Prostate gland (tissue), 2 donors: ENCODE measurements around the gene PRKG1. TPM values are rescaled to one million over a fixed set of nuclear protein-coding genes. Genes with fewer than 3 reads are reported as not detected.

Experiments
- DNase-seq: peaks from one replicate; pipeline ENCODE4 v3.0.0-alpha.2; 2019; ENCODE audit warnings: low spot score
- H3K27ac ChIP-seq, 2 donors: fragments of 200-600 bp; sonication (generic); 2 replicates each; pipeline ENCODE4 v1.5.1; 2017 to 2019
- H3K27me3 ChIP-seq: fragments of 200-600 bp; sonication (generic); replicated peaks from 2 replicates; pipeline ENCODE4 v1.5.1; 2019; ENCODE audit not compliant: insufficient read depth
- H3K36me3 ChIP-seq, 2 donors: fragments of 200-600 bp; sonication (generic); 1 replicate in 1 of 2; 2 replicates in 1 of 2; pipeline versions ENCODE4 v1.5.1 to v1.8.1; 2017 to 2019
- H3K4me1 ChIP-seq: fragments of 200-600 bp; sonication (generic); replicated peaks from 2 replicates; pipeline ENCODE4 v1.5.1; 2019
- H3K4me3 ChIP-seq, 2 donors: fragments of 200-600 bp; sonication (generic); 2 replicates each; pipeline ENCODE4 v1.5.1; 2017 to 2019
- H3K9me3 ChIP-seq: fragments of 200-600 bp; sonication (generic); 2 replicates; pipeline ENCODE4 v1.5.1; 2017
- CTCF ChIP-seq, 4 experiments: fragments of 200-600 bp in 2 of 4; fragments of 450-650 bp in 2 of 4; sonication (generic) in 2 of 4; IDR thresholded peaks; 1 replicate in 3 of 4; 2 replicates in 1 of 4; pipeline ENCODE4 v1.5.1; 2016 to 2019; ENCODE audit warnings: antibody characterized with exemption in 4 of 4, mild to moderate bottlenecking in 2 of 4, moderate library complexity in 2 of 4
- POLR2A ChIP-seq: fragments of 450-650 bp; IDR thresholded peaks from one replicate; pipeline ENCODE4 v1.6.1; 2016; ENCODE audit warnings: antibody characterized with exemption, mild to moderate bottlenecking
- POLR2AphosphoS5 ChIP-seq: sonication (generic); formaldehyde crosslinking; IDR thresholded peaks from one replicate; pipeline ENCODE4 v1.6.1; 2017; ENCODE audit warnings: antibody characterized with exemption
- WGBS: methylation state at CpG from one replicate; pipeline ENCODE4 v1.1.5; 2018; 5-methylcytosine and 5-hydroxymethylcytosine counted together
- intact Hi-C: fragments of 100-400 bp; cut with DNase I; formaldehyde crosslinking; loops from one replicate; pipeline ENCODE4 v1.14.2; 2022
- total RNA-seq, 2 donors: library from RNA; depleted of rRNA; stranded (reverse); fragments of >200 nt; gene quantifications; one replicate each; pipeline ENCODE4 v1.1.0, GENCODE V29; 2016

PRKG1 gene
- total RNA-seq, 2 donors from 2014 or later = 2.7 to 9.0 TPM

GRCh38 chr10:51651063-51651462, 576.8 kb downstream of the PRKG1 start:
- DNase-seq = no peak
- no peaks in the 10 kb centered on the region for H3K9me3 ChIP-seq
- no peak overlapping the region for H3K27ac ChIP-seq
- 86% methylated on average over 1 of the region's 1 CpG for WGBS
- no peaks in the 10 kb centered on the region for H3K4me1 ChIP-seq
- TF ChIP-seq CTCF (IDR thresholded peaks at IDR 0.05) (no peak), POLR2AphosphoS5 (no peak)
- no peaks in the 10 kb centered on the region for H3K27me3 ChIP-seq
- intact Hi-C loops = no loop called here
- H3K36me3 ChIP-seq = no peaks in the 10 kb centered on the region
- H3K4me3 ChIP-seq = no peak overlapping the region

- Histone ChIP-seq H3K36me3 (no peaks in the 10 kb centered on the region), H3K4me3 (no peak overlapping the region), H3K27me3 (no peaks in the 10 kb centered on the region), H3K4me1 (no peaks in the 10 kb centered on the region), H3K27ac (no peak overlapping the region), H3K9me3 (no peaks in the 10 kb centered on the region)
- no peak for TF ChIP-seq POLR2A
- TF ChIP-seq POLR2AphosphoS5 = no peak
- no peak for TF ChIP-seq CTCF (IDR thresholded peaks at IDR 0.05)
- intact Hi-C loops = no loop called here
- DNase-seq = no peak
Observed at GRCh38 chr10:51653025-51653424, 578.7 kb downstream of the PRKG1 start.

- TF ChIP-seq CTCF (IDR thresholded peaks at IDR 0.05) = no peak
- no peak for DNase-seq
- intact Hi-C loops = no loop called here
- Histone ChIP-seq H3K4me1 (no peaks in the 10 kb centered on the region), H3K36me3 (no peaks in the 10 kb centered on the region), H3K4me3 (no peak overlapping the region), H3K27ac (no peak overlapping the region), H3K27me3 (no peaks in the 10 kb centered on the region), H3K9me3 (no peaks in the 10 kb centered on the region)
- WGBS = 32% methylated on average over 1 of the region's 1 CpG
Observed at GRCh38 chr10:51654918-51655317, 580.6 kb downstream of the PRKG1 start.

GRCh38 chr10:51656503-51656902, 582.2 kb downstream of the PRKG1 start:
- intact Hi-C loops = no loop called here
- no peak for DNase-seq
- no peak overlapping the region for H3K4me3 ChIP-seq
- H3K27ac ChIP-seq = no peak overlapping the region
- WGBS = 87% methylated on average over 3 of the region's 3 CpGs
- TF ChIP-seq POLR2AphosphoS5 = no peak
- TF ChIP-seq CTCF (IDR thresholded peaks at IDR 0.05) = no peak
- TF ChIP-seq POLR2A = no peak
- no peaks in the 10 kb centered on the region for H3K36me3 ChIP-seq
- H3K27me3 ChIP-seq = no peaks in the 10 kb centered on the region
- H3K4me1 ChIP-seq = no peaks in the 10 kb centered on the region
- no peaks in the 10 kb centered on the region for H3K9me3 ChIP-seq

- Histone ChIP-seq H3K27ac (no peak overlapping the region), H3K4me3 (no peak overlapping the region), H3K9me3 (no peaks in the 10 kb centered on the region), H3K36me3 (no peaks in the 10 kb centered on the region), H3K4me1 (no peaks in the 10 kb centered on the region), H3K27me3 (no peaks in the 10 kb centered on the region)
- 22% methylated on average over 2 of the region's 2 CpGs for WGBS
- intact Hi-C loops = no loop called here
- no peak for TF ChIP-seq CTCF (IDR thresholded peaks at IDR 0.05)
- TF ChIP-seq POLR2AphosphoS5 = no peak
- TF ChIP-seq POLR2A = no peak
- DNase-seq = no peak
Observed at GRCh38 chr10:51658000-51658399, 583.7 kb downstream of the PRKG1 start.
